ENCODE data around the gene SLC9B1. TPM values are rescaled to one million over a fixed set of nuclear protein-coding genes. Genes with fewer than 3 reads are reported as not detected.

SLC9B1 gene
- total RNA-seq, 1 donor from 2014 or later: 1.1 TPM

DNA sequence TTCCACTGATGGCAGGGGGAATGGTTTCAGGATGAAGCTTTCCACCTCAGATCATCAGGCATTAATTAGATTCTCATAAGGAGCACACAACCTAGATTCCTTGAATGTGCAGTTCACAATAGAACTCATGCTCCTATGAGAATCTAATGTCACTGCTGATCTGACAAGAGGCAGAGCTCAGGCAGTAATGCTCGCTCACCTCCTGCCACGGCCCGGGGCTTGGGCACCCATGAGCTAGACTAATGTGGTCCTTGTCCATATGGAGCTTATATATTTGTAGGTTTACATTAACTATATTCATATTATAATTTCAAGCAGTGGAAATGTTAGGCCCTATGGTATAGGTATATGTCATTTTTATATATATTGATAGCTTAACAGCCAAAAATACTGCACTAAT, 32.6 kb upstream of the SLC9B1 start:
- no peaks in the 10 kb centered on the region for H3K4me1 Mint-ChIP-seq (ENCODE audit: low read depth)
- TF ChIP-seq, protein P1, sequence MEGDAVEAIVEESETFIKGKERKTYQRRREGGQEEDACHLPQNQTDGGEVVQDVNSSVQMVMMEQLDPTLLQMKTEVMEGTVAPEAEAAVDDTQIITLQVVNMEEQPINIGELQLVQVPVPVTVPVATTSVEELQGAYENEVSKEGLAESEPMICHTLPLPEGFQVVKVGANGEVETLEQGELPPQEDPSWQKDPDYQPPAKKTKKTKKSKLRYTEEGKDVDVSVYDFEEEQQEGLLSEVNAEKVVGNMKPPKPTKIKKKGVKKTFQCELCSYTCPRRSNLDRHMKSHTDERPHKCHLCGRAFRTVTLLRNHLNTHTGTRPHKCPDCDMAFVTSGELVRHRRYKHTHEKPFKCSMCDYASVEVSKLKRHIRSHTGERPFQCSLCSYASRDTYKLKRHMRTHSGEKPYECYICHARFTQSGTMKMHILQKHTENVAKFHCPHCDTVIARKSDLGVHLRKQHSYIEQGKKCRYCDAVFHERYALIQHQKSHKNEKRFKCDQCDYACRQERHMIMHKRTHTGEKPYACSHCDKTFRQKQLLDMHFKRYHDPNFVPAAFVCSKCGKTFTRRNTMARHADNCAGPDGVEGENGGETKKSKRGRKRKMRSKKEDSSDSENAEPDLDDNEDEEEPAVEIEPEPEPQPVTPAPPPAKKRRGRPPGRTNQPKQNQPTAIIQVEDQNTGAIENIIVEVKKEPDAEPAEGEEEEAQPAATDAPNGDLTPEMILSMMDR (IDR thresholded peaks at IDR 0.05): no peak
- H3K27me3 Mint-ChIP-seq (ENCODE audit: low read depth): no peaks in the 10 kb centered on the region
- no peaks in the 10 kb centered on the region for H3K9me3 Mint-ChIP-seq (ENCODE audit: low read depth)
- H3K4me3 Mint-ChIP-seq (ENCODE audit: unreplicated experiment): no peak overlapping the region
- no peak for DNase-seq (ENCODE audit: low spot score)
- H3K36me3 Mint-ChIP-seq (ENCODE audit: low read depth): peaks cover 2% of the 10 kb centered on the region
- no peak overlapping the region for H3K27ac Mint-ChIP-seq (ENCODE audit: unreplicated experiment)

- Mint-ChIP-seq H3K27me3 (ENCODE audit: low read depth) (no peaks in the 10 kb centered on the region), H3K4me1 (ENCODE audit: low read depth) (no peaks in the 10 kb centered on the region), H3K4me3 (ENCODE audit: unreplicated experiment) (no peak overlapping the region), H3K27ac (ENCODE audit: unreplicated experiment) (no peak overlapping the region), H3K9me3 (ENCODE audit: low read depth) (no peaks in the 10 kb centered on the region), H3K36me3 (ENCODE audit: low read depth) (peaks cover 4% of the 10 kb centered on the region)
- TF ChIP-seq, protein P1 (IDR thresholded peaks at IDR 0.05): no peak
- no peak for DNase-seq (ENCODE audit: low spot score)
Observed at GRCh38 chr4:103050736-103051436, 31.4 kb upstream of the SLC9B1 start.

GRCh38 chr4:103046416-103047290, 27.1 kb upstream of the SLC9B1 start:
- Mint-ChIP-seq H3K4me1 (ENCODE audit: low read depth) (no peaks in the 10 kb centered on the region), H3K27ac (ENCODE audit: unreplicated experiment) (no peak overlapping the region), H3K4me3 (ENCODE audit: unreplicated experiment) (no peak overlapping the region), H3K27me3 (ENCODE audit: low read depth) (no peaks in the 10 kb centered on the region), H3K9me3 (ENCODE audit: low read depth) (no peaks in the 10 kb centered on the region), H3K36me3 (ENCODE audit: low read depth) (peaks cover 12% of the 10 kb centered on the region)
- TF ChIP-seq, protein P1 (IDR thresholded peaks at IDR 0.05): peak; percentile 81
- no peak for DNase-seq (ENCODE audit: low spot score)

GRCh38 chr4:103044183-103044582, 24.7 kb upstream of the SLC9B1 start:
- Mint-ChIP-seq H3K9me3 (ENCODE audit: low read depth) (no peaks in the 10 kb centered on the region), H3K4me1 (ENCODE audit: low read depth) (no peaks in the 10 kb centered on the region), H3K27ac (ENCODE audit: unreplicated experiment) (peak overlapping the region; percentile 49), H3K27me3 (ENCODE audit: low read depth) (no peaks in the 10 kb centered on the region), H3K36me3 (ENCODE audit: low read depth) (peaks cover 12% of the 10 kb centered on the region), H3K4me3 (ENCODE audit: unreplicated experiment) (no peak overlapping the region)
- TF ChIP-seq, protein P1 (IDR thresholded peaks at IDR 0.05): no peak
- no peak for DNase-seq (ENCODE audit: low spot score)

DNA sequence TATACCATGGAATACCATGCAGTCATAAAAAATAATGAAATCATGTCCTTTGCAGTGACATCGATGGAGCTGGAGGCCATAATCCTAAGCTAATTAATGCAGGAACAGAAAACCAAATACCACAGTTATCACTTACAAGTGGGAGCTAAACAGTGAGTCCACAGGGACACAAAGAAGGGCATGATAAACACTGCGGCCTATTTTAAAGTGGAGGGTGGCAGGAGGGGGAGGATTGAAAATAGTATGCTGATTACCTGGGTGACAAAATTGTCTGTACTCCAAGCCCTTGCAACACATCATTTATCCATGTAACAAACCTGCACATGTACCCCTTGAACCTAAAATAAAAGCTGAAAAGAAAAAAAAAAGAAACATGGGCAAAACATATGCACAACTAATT, 16.7 kb upstream of the SLC9B1 start:
- Mint-ChIP-seq H3K9me3 (ENCODE audit: low read depth) (peaks cover 22% of the 10 kb centered on the region), H3K36me3 (ENCODE audit: low read depth) (peaks cover 15% of the 10 kb centered on the region), H3K27me3 (ENCODE audit: low read depth) (no peaks in the 10 kb centered on the region), H3K27ac (ENCODE audit: unreplicated experiment) (no peak overlapping the region), H3K4me1 (ENCODE audit: low read depth) (no peaks in the 10 kb centered on the region), H3K4me3 (ENCODE audit: unreplicated experiment) (no peak overlapping the region)
- no peak for DNase-seq (ENCODE audit: low spot score)
- TF ChIP-seq, protein P1 (IDR thresholded peaks at IDR 0.05): no peak
